Uterus (tissue), 2 donors: ENCODE data around the gene TMEM41A.

ENCODE experiments used
- CTCF ChIP-seq, 4 experiments: fragments of 200-600 bp in 2 of 4; fragments of 450-650 bp in 2 of 4; sonication (generic) in 2 of 4; IDR thresholded peaks; one replicate each; pipeline ENCODE4 v1.5.1; 2016 to 2019; ENCODE audit warnings: antibody characterized with exemption in 4 of 4, mild to moderate bottlenecking in 2 of 4, moderate library complexity in 1 of 4
- POLR2A ChIP-seq, 2 donors: fragments of 450-650 bp; IDR thresholded peaks; one replicate each; pipeline ENCODE4 v1.6.1; 2016; ENCODE audit warnings: antibody characterized with exemption in 2 of 2, mild to moderate bottlenecking in 1 of 2, moderate library complexity in 1 of 2

- TF ChIP-seq CTCF (IDR thresholded peaks at IDR 0.05) (no peak), POLR2A (IDR thresholded peaks at IDR 0.05) (no peak)
Measured at GRCh38 chr3:185532901-185533300, 34.1 kb upstream of the TMEM41A start.
